GM12892 (cell line): ENCODE data around the gene USP50.

Experiments
- POLR2A ChIP-seq: IDR thresholded peaks from 2 replicates; pipeline ENCODE4 v1.6.1; 2011; ENCODE audit warnings: low read depth, low read length, control low read depth
- POLR2AphosphoS5 ChIP-seq: IDR thresholded peaks from 2 replicates; pipeline ENCODE4 v1.6.1; 2011; ENCODE audit warnings: low read depth, low read length, control low read depth

GRCh38 chr15:50501815-50502214 lies 44.7 kb downstream of the USP50 start:
- TF ChIP-seq POLR2A (no peak), POLR2AphosphoS5 (no peak)
